Keratinocyte (primary cell): ENCODE results near the gene NT5DC1.

Experiments
- CTCF ChIP-seq, 3 experiments: IDR thresholded peaks in 1 of 3; conservative IDR thresholded peaks in 1 of 3; optimal IDR thresholded peaks in 1 of 3; 2 replicates in 2 of 3; 3 replicates in 1 of 3; pipeline versions ENCODE3 to v1.5.1; 2011; ENCODE audit warnings: low read length in 3 of 3, mild to moderate bottlenecking in 3 of 3, moderate library complexity in 2 of 3, control low read depth in 1 of 3, inconsistent platforms in 1 of 3; ENCODE audit not compliant: insufficient read depth in 2 of 3; ENCODE audit errors: extremely low read depth in 1 of 3
- EZH2 ChIP-seq: IDR thresholded peaks from one replicate; pipeline ENCODE4 v1.6.1; 2012; ENCODE audit warnings: inconsistent platforms, mild to moderate bottlenecking, low read length, moderate library complexity

- TF ChIP-seq CTCF (optimal IDR thresholded peaks at IDR 0.05 in 1 of 3, IDR thresholded peaks at IDR 0.05 in 1 of 3, conservative IDR thresholded peaks at IDR 0.05 in 1 of 3; ENCODE audit: extremely low read depth in 1 of 3, insufficient read depth in 2 of 3, low read length in 3 of 3) (no peak), EZH2 (no peak)
Measured at GRCh38 chr6:116221067-116221466, 120.4 kb downstream of the NT5DC1 start.
